B cell (primary cell): ENCODE data around the gene ZFAND4. TPM values are rescaled to one million over a fixed set of nuclear protein-coding genes. Genes with fewer than 3 reads are reported as not detected.
"Not testable (repeated sequence)": the region's sequence is repeated elsewhere in the genome, so short reads cannot be mapped to it uniquely, and the experiment has no call there.

Experiments used
- ATAC-seq: fragments of 200-7000 bp; cut with Tn5 transposase; one replicate; pipeline ENCODE4 v1.10.0; 2021; ENCODE audit warnings: low read depth, mild to moderate bottlenecking, moderate number of reproducible peaks, moderate library complexity
- CTCF ChIA-PET: fragments of 350-600 bp; sonication (Branson Sonifier 250); formaldehyde crosslinking; loops from one replicate; lab custom pipeline; 2021; ENCODE audit warnings: antibody characterized with exemption, inconsistent platforms; lab: Charles Lee
- POLR2A ChIA-PET: fragments of 350-600 bp; sonication (Branson Sonifier 250); formaldehyde crosslinking; loops from one replicate; lab custom pipeline; 2021; ENCODE audit warnings: antibody characterized with exemption; lab: Charles Lee
- DNase-seq: peaks from one replicate; pipeline ENCODE4 v3.0.0; 2013
- H2AFZ ChIP-seq: 2 replicates; pipeline ENCODE4 v1.6.1; 2012; ENCODE audit warnings: mild to moderate bottlenecking, low read depth, low read length; ENCODE audit not compliant: insufficient read depth, poor library complexity, severe bottlenecking
- H3K27ac ChIP-seq, 2 donors: 1 replicate in 1 of 2; 2 replicates in 1 of 2; pipeline ENCODE4 v1.5.1; 2012 to 2013; ENCODE audit warnings: low read length in 2 of 2, mild to moderate bottlenecking in 2 of 2, moderate library complexity in 1 of 2
- H3K27me3 ChIP-seq, 4 experiments: fragments of 200-600 bp in 1 of 4; sonication (generic) in 1 of 4; replicated peaks in 1 of 4; 1 replicate in 2 of 4; 2 replicates in 2 of 4; pipeline versions ENCODE4 v1.6.1 to v1.7.0; 2013 to 2016; ENCODE audit warnings: low read length in 3 of 4, mild to moderate bottlenecking in 2 of 4, mixed read lengths in 1 of 4, moderate library complexity in 1 of 4; ENCODE audit not compliant: insufficient read depth in 4 of 4, control insufficient read depth in 3 of 4; ENCODE audit errors: control extremely low read depth in 1 of 4
- H3K36me3 ChIP-seq, 2 experiments: replicated peaks in 1 of 2; 1 replicate in 1 of 2; 2 replicates in 1 of 2; pipeline versions ENCODE4 v1.6.1 to v1.7.1; 2013; ENCODE audit warnings: low read length in 1 of 2; ENCODE audit not compliant: insufficient read depth in 2 of 2, control insufficient read depth in 1 of 2; ENCODE audit errors: control extremely low read depth in 1 of 2, extremely low read depth in 1 of 2
- H3K4me1 ChIP-seq, 2 donors: fragments of 200-600 bp in 1 of 2; sonication (generic) in 1 of 2; 1 replicate in 1 of 2; 2 replicates in 1 of 2; pipeline versions ENCODE4 v1.5.1 to v1.6.1; 2013 to 2017; ENCODE audit warnings: low read length in 2 of 2; ENCODE audit not compliant: control insufficient read depth in 2 of 2, insufficient read depth in 2 of 2
- H3K4me2 ChIP-seq: replicated peaks from 2 replicates; pipeline ENCODE3; 2012; ENCODE audit warnings: mild to moderate bottlenecking, low read depth, low read length; ENCODE audit not compliant: poor library complexity, severe bottlenecking
- H3K4me3 ChIP-seq, 5 experiments: fragments of 200-600 bp in 1 of 5; sonication (generic) in 1 of 5; 1 replicate in 3 of 5; 2 replicates in 2 of 5; pipeline versions ENCODE4 v1.5.1 to v1.7.0; 2011 to 2016; ENCODE audit warnings: low read length in 4 of 5, mild to moderate bottlenecking in 4 of 5, low read depth in 2 of 5, control low read depth in 1 of 5, moderate library complexity in 1 of 5; ENCODE audit not compliant: insufficient read depth in 1 of 5; ENCODE audit errors: control extremely low read depth in 1 of 5, extremely low read depth in 1 of 5
- H3K79me2 ChIP-seq: fragments of 200-600 bp; sonication (generic); one replicate; pipeline ENCODE4 v1.6.0; 2016; ENCODE audit warnings: low read length; ENCODE audit not compliant: control insufficient read depth, insufficient read depth
- H3K9ac ChIP-seq: fragments of 200-600 bp; sonication (generic); 2 replicates; pipeline ENCODE4 v1.6.1; 2017; ENCODE audit warnings: mild to moderate bottlenecking, low read length, moderate library complexity
- H3K9me3 ChIP-seq, 3 donors: one replicate each; pipeline versions ENCODE4 v1.6.1 to v1.7.1; 2013; ENCODE audit warnings: low read length in 2 of 3; ENCODE audit not compliant: control insufficient read depth in 2 of 3, insufficient read depth in 1 of 3; ENCODE audit errors: control extremely low read depth in 1 of 3
- H4K20me1 ChIP-seq: 2 replicates; pipeline ENCODE4 v1.6.0; 2012; ENCODE audit warnings: mild to moderate bottlenecking, low read length; ENCODE audit not compliant: insufficient read depth, control insufficient read depth, poor library complexity, severe bottlenecking
- H3K27ac Mint-ChIP-seq: one replicate; pipeline ENCODE4 v1.8.0; 2021; ENCODE audit warnings: mixed read lengths
- H3K27me3 Mint-ChIP-seq: one replicate; pipeline ENCODE4 v1.8.0; 2021; ENCODE audit warnings: mixed read lengths
- H3K4me1 Mint-ChIP-seq: one replicate; pipeline ENCODE4 v1.8.0; 2021; ENCODE audit warnings: mixed read lengths
- H3K4me3 Mint-ChIP-seq: one replicate; pipeline ENCODE4 v1.8.0; 2021; ENCODE audit warnings: mixed read lengths
- H3K9me3 Mint-ChIP-seq: one replicate; pipeline ENCODE4 v1.8.0; 2022; ENCODE audit warnings: mixed read lengths; ENCODE audit not compliant: insufficient read depth
- CTCF ChIP-seq: fragments of 200-600 bp; IDR thresholded peaks from one replicate; pipeline ENCODE4 v1.8.0; 2022; ENCODE audit warnings: antibody characterized with exemption, mild to moderate bottlenecking
- EZH2 ChIP-seq: IDR thresholded peaks from 2 replicates; pipeline ENCODE4 v1.6.1; 2012; ENCODE audit warnings: borderline replicate concordance, low read depth, mild to moderate bottlenecking, moderate library complexity, low read length; ENCODE audit not compliant: insufficient read depth, poor library complexity, severe bottlenecking
- WGBS: methylation state at CpG from one replicate; pipeline ENCODE4 v1.1.5; 2013; ENCODE audit warnings: missing lambda C conversion rate; ENCODE audit not compliant: insufficient coverage; 5-methylcytosine and 5-hydroxymethylcytosine counted together
- intact Hi-C: fragments of 100-400 bp; cut with micrococcal nuclease; formaldehyde crosslinking; loops from one replicate; pipeline ENCODE4 v1.10.0; 2022
- polyA plus RNA-seq: library from polyadenylated mRNA; depleted of rRNA; stranded (reverse); fragments of >200 nt; gene quantifications from 2 replicates; pipeline ENCODE4 v1.2.3, GENCODE V29; 2012
- total RNA-seq, 2 donors: library from RNA; stranded (reverse); fragments of 120-200 nt in 1 of 2; gene quantifications; 1 replicate in 1 of 2; 2 replicates in 1 of 2; pipeline versions ENCODE4 v1.2.3 to v1.2.4, GENCODE V29; 2013 to 2022

The ZFAND4 gene
- total and polyA plus RNA-seq, 2 donors (not counting 1 experiment from before 2014, with no cell fraction given): 7.9 to 23.4 TPM

GRCh38 chr10:45669897-45670296 is 2.7 kb downstream of the ZFAND4 start:
- ATAC-seq, H3K27ac Mint-ChIP-seq, H3K4me3 ChIP-seq, POLR2A ChIA-PET, H3K9me3 ChIP-seq, H2AFZ ChIP-seq, H3K27me3 Mint-ChIP-seq, H4K20me1 ChIP-seq, H3K27ac ChIP-seq, H3K36me3 ChIP-seq, H3K9ac ChIP-seq, DNase-seq, CTCF ChIA-PET, H3K27me3 ChIP-seq, H3K9me3 Mint-ChIP-seq, H3K4me2 ChIP-seq: not testable (repeated sequence)
- peaks cover 7 to 14% of the 10 kb centered on the region in 2 donors for H3K4me1 ChIP-seq
- peak overlapping the region; percentile 58 for H3K4me3 Mint-ChIP-seq
- WGBS: no CpG with 5 or more reads among the region's 3 CpGs
- intact Hi-C loops: loop anchor here (5.0 kb wide), 1 partner anchor 248 kb away; no protein-coding TSS in a partner anchor
- H3K79me2 ChIP-seq: peaks cover 48% of the 10 kb centered on the region
- H3K4me1 Mint-ChIP-seq: peaks cover 30% of the 10 kb centered on the region

- peaks cover 45% of the 10 kb centered on the region for H3K79me2 ChIP-seq
- no peaks in the 10 kb centered on the region for H3K27me3 ChIP-seq
- ChIA-PET POLR2A (no interaction called here), CTCF (no interaction called here)
- H4K20me1 ChIP-seq: no peaks in the 10 kb centered on the region
- no peak for TF ChIP-seq EZH2
- TF ChIP-seq CTCF: no peak
- 100% methylated on average over 1 of the region's 2 CpGs for WGBS
- no peak overlapping the region for H3K4me2 ChIP-seq
- H2AFZ ChIP-seq: no peak overlapping the region
- no peak overlapping the region for H3K27ac Mint-ChIP-seq
- H3K4me3 ChIP-seq: no peak overlapping the region
- no peak overlapping the region for H3K27ac ChIP-seq
- H3K27me3 Mint-ChIP-seq: no peaks in the 10 kb centered on the region
- peaks cover 3 to 13% of the 10 kb centered on the region in 2 experiments for H3K36me3 ChIP-seq
- no peak overlapping the region for H3K9ac ChIP-seq
- no peak overlapping the region for H3K4me3 Mint-ChIP-seq
- H3K9me3 ChIP-seq: peaks cover 1 to 21% (median 12%) of the 10 kb centered on the region in 3 donors
- intact Hi-C loops: no loop called here
- peaks cover 12% of the 10 kb centered on the region for H3K4me1 Mint-ChIP-seq
- peaks cover 10% of the 10 kb centered on the region for H3K9me3 Mint-ChIP-seq
- no peaks in the 10 kb centered on the region for H3K4me1 ChIP-seq
- DNase-seq (peak; percentile 4), ATAC-seq (no peak)
Measured at GRCh38 chr10:45660876-45661411, 11.6 kb downstream of the ZFAND4 start.
